Spleen (tissue), 7 donors: ENCODE measurements around the gene NEURL1.

ENCODE experiments used
- POLR2A ChIP-seq, 3 donors: fragments of 450-650 bp; IDR thresholded peaks; one replicate each; pipeline ENCODE4 v1.5.1; 2017; ENCODE audit warnings: antibody characterized with exemption in 3 of 3, mild to moderate bottlenecking in 1 of 3
- POLR2AphosphoS5 ChIP-seq, 3 donors: sonication (generic); formaldehyde crosslinking; IDR thresholded peaks; one replicate each; pipeline ENCODE4 v1.5.1; 2017; ENCODE audit warnings: antibody characterized with exemption in 3 of 3
- TF ChIP-seq, protein P1 (sequence below), 11 experiments: fragments of 200-600 bp in 7 of 11; fragments of 450-650 bp in 4 of 11; sonication (generic) in 4 of 11; IDR thresholded peaks in 8 of 11; conservative IDR thresholded peaks in 3 of 11; 1 replicate in 7 of 11; 2 replicates in 4 of 11; pipeline versions ENCODE4 v1.4.0 to v1.8.0; 2016 to 2021; ENCODE audit warnings: antibody characterized with exemption in 11 of 11, inconsistent platforms in 4 of 11, mild to moderate bottlenecking in 1 of 11
- donor health status: DM: no; HTN: no; CAD: no; lungs with moderate emphysema.
- donor health status: DM: no; HTN: no; CAD: no.
- donor health status: DM: no; HTN: no; CAD: no.

- TF ChIP-seq, protein P1, sequence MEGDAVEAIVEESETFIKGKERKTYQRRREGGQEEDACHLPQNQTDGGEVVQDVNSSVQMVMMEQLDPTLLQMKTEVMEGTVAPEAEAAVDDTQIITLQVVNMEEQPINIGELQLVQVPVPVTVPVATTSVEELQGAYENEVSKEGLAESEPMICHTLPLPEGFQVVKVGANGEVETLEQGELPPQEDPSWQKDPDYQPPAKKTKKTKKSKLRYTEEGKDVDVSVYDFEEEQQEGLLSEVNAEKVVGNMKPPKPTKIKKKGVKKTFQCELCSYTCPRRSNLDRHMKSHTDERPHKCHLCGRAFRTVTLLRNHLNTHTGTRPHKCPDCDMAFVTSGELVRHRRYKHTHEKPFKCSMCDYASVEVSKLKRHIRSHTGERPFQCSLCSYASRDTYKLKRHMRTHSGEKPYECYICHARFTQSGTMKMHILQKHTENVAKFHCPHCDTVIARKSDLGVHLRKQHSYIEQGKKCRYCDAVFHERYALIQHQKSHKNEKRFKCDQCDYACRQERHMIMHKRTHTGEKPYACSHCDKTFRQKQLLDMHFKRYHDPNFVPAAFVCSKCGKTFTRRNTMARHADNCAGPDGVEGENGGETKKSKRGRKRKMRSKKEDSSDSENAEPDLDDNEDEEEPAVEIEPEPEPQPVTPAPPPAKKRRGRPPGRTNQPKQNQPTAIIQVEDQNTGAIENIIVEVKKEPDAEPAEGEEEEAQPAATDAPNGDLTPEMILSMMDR (IDR thresholded peaks at IDR 0.05 in 8 of 11, conservative IDR thresholded peaks at IDR 0.05 in 3 of 11): no peak
- TF ChIP-seq POLR2A (IDR thresholded peaks at IDR 0.05): no peak
- TF ChIP-seq POLR2AphosphoS5 (IDR thresholded peaks at IDR 0.05): peak in 1 of 3 donors; percentile 32
Measured at GRCh38 chr10:103627111-103627892, 133.8 kb downstream of the NEURL1 start.
